Stimulated activated CD8-positive, alpha-beta memory T cell treated with anti-CD3 and anti-CD28 coated beads, Interleukin-7, amount 100 ng/mL, for 48 hours (primary cell): ENCODE measurements around the gene FAM53B.

Experiments used
- DNase-seq, 2 donors: peaks; one replicate each; pipeline ENCODE4 v3.0.0-alpha.2; 2020; ENCODE audit warnings: low read depth in 1 of 2; ENCODE audit errors: extremely low read depth in 1 of 2

FAM53B gene

DNA sequence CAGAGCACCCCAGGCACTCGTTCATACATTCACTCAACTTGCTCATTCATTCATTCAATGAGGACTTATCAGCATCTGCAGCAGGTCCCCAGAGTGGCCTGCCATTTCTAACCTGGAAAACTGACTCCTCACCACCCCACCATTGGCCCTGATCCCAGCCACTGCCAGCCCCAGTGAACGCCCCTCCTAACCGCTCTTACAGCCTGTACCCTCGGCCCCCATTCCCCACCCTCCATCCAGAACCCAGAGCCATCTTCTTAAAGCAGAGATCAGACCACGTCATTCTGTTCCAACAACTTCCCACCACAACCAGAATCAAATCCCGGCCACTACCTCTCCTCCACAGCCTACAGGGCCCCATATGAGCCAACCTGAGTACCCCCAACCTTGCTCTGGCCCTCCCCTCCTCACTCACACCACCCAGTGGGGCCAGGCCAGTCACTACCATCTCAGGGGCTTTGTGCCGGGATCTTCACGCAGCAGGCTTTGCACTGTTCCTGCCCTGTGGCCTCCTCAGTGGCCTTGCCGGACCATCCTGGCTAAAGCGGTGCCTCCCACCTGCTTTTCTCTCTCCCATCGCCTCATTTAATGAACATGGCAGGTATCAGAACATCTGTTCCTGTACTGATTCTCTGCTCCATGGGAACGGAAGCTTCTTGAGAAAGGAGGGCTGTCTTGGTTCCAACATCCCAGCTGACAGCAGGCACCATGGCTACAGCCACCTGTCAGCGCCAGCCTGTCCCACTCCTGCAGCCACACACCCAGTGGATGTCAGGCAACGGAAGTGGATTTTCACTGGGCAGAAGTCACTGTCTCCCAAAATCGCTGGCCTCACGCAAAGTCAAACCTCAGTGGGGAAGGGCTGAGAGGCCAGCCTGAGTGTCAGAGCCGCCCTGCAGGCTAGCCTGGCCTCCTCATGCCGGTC, 45.4 kb downstream of the FAM53B start:
- no peak for DNase-seq

DNA sequence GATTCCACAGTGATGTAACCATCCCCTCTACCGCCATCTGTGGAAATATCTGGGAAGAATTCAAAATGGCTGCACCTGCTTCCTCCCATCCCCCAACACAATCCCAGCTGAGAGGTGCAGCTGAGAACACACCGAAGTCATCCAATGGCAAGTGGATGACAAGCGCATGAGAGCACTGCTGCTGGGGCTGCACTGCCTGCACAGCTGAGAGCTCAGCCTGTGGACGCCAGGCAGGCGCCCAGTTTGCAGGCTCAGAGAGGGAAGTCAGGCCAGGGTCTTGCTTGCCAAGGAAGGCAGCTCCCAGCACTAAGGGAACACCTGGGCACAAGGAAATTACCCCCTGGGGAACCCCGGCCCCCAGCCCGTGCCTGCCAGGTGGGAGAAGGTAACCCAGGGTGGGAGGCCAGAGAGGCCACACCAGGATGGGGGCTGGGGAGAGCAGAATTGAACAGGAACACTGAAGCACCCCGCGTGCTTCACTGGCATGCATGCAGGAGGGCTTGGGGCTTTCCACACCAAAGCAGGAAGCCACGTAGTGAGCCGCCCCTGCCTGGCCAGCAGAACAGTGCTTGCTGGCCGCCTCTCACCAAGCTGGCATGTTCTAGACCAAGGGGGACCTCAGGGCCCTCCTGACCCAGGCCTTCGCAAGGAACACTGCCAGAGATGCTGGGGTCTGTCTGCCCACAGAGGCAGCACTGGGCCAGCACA, 46.2 kb downstream of the FAM53B start:
- no peak for DNase-seq

- no peak for DNase-seq
Measured at GRCh38 chr10:124697443-124697836, 46.7 kb downstream of the FAM53B start.

DNA sequence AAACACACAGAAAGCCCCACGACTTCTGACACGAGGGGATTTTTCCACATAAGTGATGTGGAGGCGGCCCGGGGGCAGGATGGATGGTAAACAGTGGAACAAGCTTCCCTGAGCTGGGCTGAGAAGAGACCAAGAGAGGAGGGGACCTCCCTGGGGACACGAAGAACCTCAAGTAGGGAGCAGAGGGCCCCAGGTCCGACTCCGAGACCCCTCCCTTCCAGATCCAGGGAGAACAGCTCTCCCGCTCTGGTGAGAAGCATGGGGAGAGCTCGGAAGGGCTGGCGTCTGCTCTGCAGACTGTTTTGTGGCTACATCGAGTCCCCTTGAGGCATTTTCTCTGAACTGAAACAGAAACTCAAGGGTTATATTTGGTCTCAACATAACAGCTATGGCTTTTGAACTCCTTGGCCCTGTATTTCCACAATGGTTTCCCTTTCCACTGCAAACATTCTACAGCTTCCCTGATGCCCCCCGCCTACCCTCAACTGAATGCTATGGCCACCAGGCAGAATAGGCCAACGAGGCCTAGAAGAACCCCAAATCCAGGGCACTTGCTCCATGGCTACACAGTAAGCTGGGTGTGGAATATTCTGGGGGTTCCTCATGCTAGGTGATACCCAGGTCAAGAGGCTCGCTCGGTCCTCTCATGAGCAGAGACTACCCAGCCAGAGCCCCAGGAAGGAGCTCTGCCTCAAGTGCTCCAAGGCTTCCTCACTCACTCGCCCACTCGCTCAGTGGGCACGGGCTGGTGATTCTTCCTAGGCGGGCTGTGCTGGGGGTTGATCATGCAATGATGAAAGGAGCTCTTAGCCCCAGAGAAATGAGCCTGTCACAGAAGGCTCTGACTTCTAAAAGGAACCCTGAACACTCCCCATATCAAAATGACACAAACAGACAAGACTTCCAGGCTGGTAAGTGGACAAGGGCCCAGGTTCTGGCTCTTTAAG, 47.5 kb downstream of the FAM53B start:
- DNase-seq = no peak

DNA sequence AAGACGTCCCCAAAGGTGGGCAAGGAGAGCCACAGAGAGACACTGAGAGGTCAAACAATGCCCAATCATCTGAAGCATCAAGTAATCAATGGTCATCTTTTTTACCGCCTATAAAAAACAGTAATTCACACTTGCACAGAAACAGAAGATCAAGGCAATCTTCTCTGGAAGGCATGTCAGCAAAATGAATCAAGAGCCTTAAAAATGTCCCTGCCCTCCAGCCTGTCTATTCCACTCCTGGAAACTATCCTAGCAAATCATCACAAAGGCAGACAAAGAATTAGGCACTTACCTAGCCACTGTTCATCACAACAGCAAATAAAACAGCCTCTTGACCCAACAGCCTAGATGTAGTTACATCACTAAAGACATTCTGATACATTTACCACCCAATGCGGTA, 48.9 kb downstream of the FAM53B start:
- no peak for DNase-seq

GRCh38 chr10:124694481-124695220, 49.5 kb downstream of the FAM53B start:
- no peak for DNase-seq

DNA sequence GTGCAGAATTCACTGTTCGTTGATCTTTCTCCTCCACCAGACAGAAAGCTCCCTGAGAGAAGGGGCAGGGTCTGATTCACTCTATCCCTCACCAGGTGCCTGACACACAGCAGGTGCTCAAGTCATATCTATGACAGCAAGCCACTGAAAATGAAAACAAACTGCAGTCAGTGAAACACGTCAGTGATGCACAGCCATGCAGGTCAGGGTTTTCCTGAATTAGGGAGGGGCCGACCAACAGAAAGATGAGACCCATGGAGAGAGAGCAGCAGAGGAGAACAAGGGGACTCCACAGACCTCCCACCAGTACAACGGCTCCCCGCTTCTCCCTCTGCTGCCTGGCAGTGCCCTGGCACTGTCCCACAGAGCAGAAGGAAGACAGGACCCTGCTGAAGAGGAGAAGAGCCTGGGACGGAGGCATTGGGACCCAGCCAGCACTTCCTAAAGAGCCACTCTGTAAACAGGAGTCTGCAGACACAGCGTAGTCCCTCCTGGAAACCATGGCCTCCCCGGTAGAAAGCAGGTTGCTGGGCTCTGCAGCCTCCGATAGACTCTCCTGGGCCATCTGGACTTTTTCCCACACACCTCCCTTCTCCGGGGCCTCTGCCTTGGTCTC, 50.3 kb downstream of the FAM53B start:
- DNase-seq = no peak

GRCh38 chr10:124693396-124693795, 50.8 kb downstream of the FAM53B start:
- no peak for DNase-seq

DNA sequence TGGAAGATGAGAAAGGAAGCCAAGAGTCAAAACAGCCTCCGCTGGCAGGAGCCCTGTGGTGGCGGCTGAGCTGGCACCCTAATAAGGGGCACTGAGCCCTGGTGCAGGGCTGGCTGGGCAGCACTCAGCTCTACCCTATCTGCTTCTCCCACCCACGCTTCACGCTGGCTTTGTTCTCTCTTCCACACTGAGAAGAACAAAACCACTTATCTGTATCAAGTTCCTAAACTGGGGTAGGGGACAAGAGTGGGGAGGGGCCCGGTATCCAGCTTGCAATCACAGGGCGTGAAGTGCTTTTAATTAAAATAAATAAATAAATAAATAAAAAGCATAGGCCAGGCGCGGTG, 52.1 kb downstream of the FAM53B start:
- DNase-seq = no peak

- DNase-seq = no peak
Measured at GRCh38 chr10:124691421-124692099, 52.6 kb downstream of the FAM53B start.

GRCh38 chr10:124691002-124691401, 53.2 kb downstream of the FAM53B start:
- no peak for DNase-seq

GRCh38 chr10:124689911-124690498, 54.2 kb downstream of the FAM53B start:
- DNase-seq = peak in 1 of 2 donors; percentile 60

GRCh38 chr10:124688889-124689670, 55.1 kb downstream of the FAM53B start:
- DNase-seq = peak in 1 of 2 donors; percentile 74

GRCh38 chr10:124688386-124688785, 55.8 kb downstream of the FAM53B start:
- no peak for DNase-seq

DNA sequence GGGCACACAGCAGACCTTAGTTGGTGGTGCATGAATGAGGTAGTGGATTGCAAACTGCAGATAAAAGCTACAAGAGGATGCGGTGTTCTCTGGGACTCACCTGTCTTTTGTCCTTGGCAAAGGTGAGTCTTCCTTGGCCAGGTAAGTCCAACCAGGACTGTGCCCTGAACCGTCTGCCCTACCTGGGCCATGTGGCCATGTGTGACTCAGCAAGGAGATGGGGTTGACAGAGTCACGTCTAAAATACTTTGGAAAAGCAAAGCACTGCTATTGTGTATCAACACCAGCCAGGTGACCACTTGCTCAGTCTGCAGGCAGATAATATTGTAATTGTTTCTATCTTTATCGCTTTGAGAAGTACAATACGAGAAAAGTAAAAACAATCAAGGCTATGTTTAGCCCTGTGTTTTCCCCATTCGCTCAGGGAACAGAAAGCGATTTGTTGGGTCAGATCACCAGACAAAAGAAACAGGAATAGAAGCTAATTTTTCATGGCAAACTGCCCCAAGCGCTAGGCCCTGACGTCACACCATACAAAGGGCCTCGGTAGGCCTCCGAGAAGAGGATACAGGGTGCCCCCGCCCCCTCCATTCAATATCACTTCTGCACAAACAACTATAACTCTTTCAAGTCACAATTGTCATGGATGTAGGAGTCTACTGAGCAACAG, 57.3 kb downstream of the FAM53B start:
- no peak for DNase-seq

GRCh38 chr10:124685261-124685660, 58.9 kb downstream of the FAM53B start:
- DNase-seq = no peak

DNA sequence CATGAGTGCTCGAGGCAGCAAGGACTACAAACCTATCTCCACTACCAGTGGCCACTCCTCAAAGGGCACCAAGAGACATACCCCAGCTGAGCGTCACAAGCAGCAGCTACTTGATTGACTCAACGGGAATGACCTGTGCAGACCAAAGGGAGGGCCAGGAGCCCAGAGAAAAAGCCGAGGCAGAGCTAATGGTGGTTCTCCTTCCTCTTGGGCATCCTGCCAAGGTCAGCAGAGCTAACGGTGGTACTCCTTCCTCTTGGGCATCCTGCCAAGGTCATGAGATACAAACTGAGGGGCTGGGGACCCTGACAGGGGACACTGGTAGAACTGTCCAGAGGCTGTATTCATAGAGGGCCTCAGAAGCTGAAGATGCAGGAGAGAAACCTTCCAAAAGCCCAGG, 60.4 kb downstream of the FAM53B start:
- DNase-seq = no peak
